ENCODE results near the gene GNG7. TPM values are rescaled to one million over a fixed set of nuclear protein-coding genes. Genes with fewer than 3 reads are reported as not detected.
"Not testable (repeated sequence)": the region's sequence is repeated elsewhere in the genome, so short reads cannot be mapped to it uniquely, and the experiment has no call there.

The GNG7 gene
- total RNA-seq, 6 experiments from 2014 or later = 1.3 to 3.7 (median 2.3) TPM

GRCh38 chr19:2646866-2647535 lies 55.5 kb downstream of the GNG7 start:
- Histone ChIP-seq H3K4me3 (no peak overlapping the region), H3K4me1 (no peaks in the 10 kb centered on the region), H3K27ac (no peak overlapping the region), H3K36me3 (no peaks in the 10 kb centered on the region), H3K9me3 (no peaks in the 10 kb centered on the region), H3K27me3 (no peaks in the 10 kb centered on the region)
- intact Hi-C loops (cut with DNase I) = loop anchor here in 1 of 2 donors (10.0 kb wide), 1 partner anchor 108 kb away; no protein-coding TSS in a partner anchor
- DNase-seq (no peak), ATAC-seq (no peak)
- WGBS (ENCODE audit: insufficient coverage, low coverage, low lambda C conversion rate, missing lambda C conversion rate) = 73% methylated on average over 7 of the region's 20 CpGs
- no peak for TF ChIP-seq CTCF (IDR thresholded peaks at IDR 0.05)
- no peak for TF ChIP-seq POLR2A (IDR thresholded peaks at IDR 0.05)

- no peaks in the 10 kb centered on the region for H3K9me3 ChIP-seq
- ATAC-seq = no peak
- no peak overlapping the region for H3K4me3 ChIP-seq
- no peak for DNase-seq
- WGBS (ENCODE audit: insufficient coverage, low coverage, low lambda C conversion rate, missing lambda C conversion rate) = 98% methylated on average over 6 of the region's 16 CpGs
- no peak overlapping the region for H3K27ac ChIP-seq
- TF ChIP-seq POLR2A (IDR thresholded peaks at IDR 0.05) (no peak), CTCF (IDR thresholded peaks at IDR 0.05) (no peak)
- no peaks in the 10 kb centered on the region for H3K4me1 ChIP-seq
- H3K36me3 ChIP-seq = no peaks in the 10 kb centered on the region
- intact Hi-C loops (cut with DNase I) = loop anchor here in 1 of 2 donors (10.0 kb wide), 1 partner anchor 109 kb away; no protein-coding TSS in a partner anchor
- H3K27me3 ChIP-seq = no peaks in the 10 kb centered on the region
Observed at GRCh38 chr19:2645826-2646225, 56.7 kb downstream of the GNG7 start.

- H3K27me3 ChIP-seq, H3K9me3 ChIP-seq, DNase-seq, ATAC-seq, H3K36me3 ChIP-seq, H3K4me3 ChIP-seq, H3K27ac ChIP-seq, H3K4me1 ChIP-seq: not testable (repeated sequence)
- intact Hi-C loops (cut with DNase I) = loop anchor here in 1 of 2 donors (10.0 kb wide), 1 partner anchor 112 kb away; no protein-coding TSS in a partner anchor
- 92% methylated on average over 25 of the region's 38 CpGs for WGBS (ENCODE audit: insufficient coverage, low coverage, low lambda C conversion rate, missing lambda C conversion rate)
Observed at GRCh38 chr19:2643123-2643737, 59.3 kb downstream of the GNG7 start.

- 92% methylated on average over 4 of the region's 7 CpGs for WGBS (ENCODE audit: insufficient coverage, low coverage, low lambda C conversion rate, missing lambda C conversion rate)
- peaks cover 0 to 10% (median 3%) of the 10 kb centered on the region in 4 donors for H3K4me1 ChIP-seq
- DNase-seq (no peak), ATAC-seq (no peak)
- H3K27ac ChIP-seq = no peak overlapping the region
- TF ChIP-seq POLR2A (IDR thresholded peaks at IDR 0.05) (no peak), CTCF (IDR thresholded peaks at IDR 0.05) (no peak)
- H3K9me3 ChIP-seq = no peaks in the 10 kb centered on the region
- H3K36me3 ChIP-seq = no peaks in the 10 kb centered on the region
- H3K4me3 ChIP-seq = no peak overlapping the region
- no peaks in the 10 kb centered on the region for H3K27me3 ChIP-seq
- intact Hi-C loops (cut with DNase I) = loop anchor here in 1 of 2 donors (10.0 kb wide), 1 partner anchor 113 kb away; no protein-coding TSS in a partner anchor
Observed at GRCh38 chr19:2641332-2641698, 61.2 kb downstream of the GNG7 start.

Data from right lobe of liver (tissue), 6 donors.